ENCODE data around the gene PLXNC1.

The PLXNC1 gene

GRCh38 chr12:94266796-94267536 is 118.6 kb downstream of the PLXNC1 start:
- no peak for DNase-seq

DNA sequence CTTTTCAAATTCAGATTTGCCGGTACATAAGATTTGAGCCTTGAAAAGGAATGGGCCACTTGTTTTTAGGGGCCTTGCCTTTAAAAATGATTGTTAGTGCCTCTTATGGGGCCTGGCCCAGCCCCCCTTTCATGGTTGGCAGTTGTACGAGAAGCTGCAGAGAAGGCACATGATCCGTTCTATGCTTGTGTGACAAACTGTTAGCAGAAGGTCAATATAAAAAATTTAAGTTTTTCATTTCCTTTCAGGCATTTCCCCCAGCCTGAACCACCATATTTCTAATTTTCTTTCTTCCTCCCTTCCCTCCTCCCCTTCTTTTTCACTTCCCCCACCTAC is 119.1 kb downstream of the PLXNC1 start:
- no peak for DNase-seq

- no peak for DNase-seq
Observed at GRCh38 chr12:94267921-94268471, 119.6 kb downstream of the PLXNC1 start.

- DNase-seq: no peak
Observed at GRCh38 chr12:94269316-94269999, 121.1 kb downstream of the PLXNC1 start.

- DNase-seq: no peak
Observed at GRCh38 chr12:94271351-94271750, 123.0 kb downstream of the PLXNC1 start.

GRCh38 chr12:94272280-94272679 is 123.9 kb downstream of the PLXNC1 start:
- no peak for DNase-seq

DNA sequence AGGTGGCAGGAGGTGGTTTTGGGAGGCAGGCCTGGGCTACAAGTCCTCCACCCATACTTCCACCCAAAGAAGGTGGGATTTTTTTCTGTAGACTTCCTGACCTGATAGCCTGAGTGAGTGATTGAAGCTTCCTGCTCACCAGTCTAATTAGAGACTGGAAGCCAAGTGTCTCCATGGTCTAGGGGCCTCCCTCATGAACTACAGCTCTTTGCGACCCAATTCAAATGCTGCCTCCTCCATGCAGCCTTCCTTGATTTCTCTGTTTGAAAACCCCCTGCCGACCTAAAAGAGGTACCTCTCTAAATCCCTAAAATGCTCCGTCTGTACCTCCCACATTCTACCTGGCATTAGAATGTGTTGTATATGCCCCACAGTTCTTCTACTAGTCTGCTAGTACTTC is 124.9 kb downstream of the PLXNC1 start:
- DNase-seq: no peak

GRCh38 chr12:94276725-94277124 is 128.3 kb downstream of the PLXNC1 start:
- DNase-seq: no peak

DNA sequence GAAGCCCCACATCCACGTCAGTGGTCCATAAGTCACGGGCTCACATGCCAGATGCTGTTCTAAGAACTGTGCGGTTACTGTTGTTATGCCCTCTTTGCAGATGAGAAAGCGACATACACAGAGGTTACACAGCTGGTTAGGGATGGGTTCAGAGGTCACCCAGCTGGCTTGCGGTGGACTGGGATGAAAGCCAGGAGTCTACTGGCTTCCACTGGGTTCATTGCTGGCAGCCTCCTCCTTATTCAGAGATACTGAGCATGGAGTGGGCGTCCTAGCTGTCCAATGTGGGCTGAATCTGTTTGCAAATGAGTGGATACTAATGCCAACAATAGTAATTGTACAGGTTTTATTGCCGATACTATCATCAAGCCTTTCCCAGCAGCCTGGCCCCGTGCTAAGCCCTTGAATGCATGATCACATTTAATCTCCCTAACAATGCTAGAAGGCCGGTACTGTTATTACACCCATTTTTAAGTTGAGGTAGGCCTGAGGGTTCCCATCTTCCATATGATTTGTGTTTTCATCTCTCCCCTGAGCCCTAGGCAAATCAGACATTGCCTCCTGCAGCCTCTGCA is 129.1 kb downstream of the PLXNC1 start:
- DNase-seq: no peak

GRCh38 chr12:94280063-94280462 is 131.7 kb downstream of the PLXNC1 start:
- no peak for DNase-seq

DNA sequence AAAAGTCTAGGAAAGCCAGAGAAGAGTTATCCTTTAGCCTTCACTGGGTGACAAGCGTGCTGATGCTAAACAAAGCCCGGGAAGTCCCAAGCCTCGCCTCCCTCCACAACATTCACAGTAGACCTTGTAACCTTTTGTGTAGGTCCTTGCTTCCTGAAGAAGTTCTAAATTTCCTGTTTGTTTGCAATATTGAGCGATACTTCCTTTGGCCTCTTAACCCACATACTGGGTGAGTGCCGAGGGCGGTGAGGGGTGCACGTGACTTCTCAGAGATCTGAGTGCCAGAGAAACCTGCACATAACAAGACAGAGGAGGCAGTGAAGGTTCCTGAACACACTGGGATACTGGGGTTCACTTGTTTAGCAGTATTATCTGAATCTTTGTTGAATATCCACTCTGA is 134.3 kb downstream of the PLXNC1 start:
- DNase-seq: no peak

DNA sequence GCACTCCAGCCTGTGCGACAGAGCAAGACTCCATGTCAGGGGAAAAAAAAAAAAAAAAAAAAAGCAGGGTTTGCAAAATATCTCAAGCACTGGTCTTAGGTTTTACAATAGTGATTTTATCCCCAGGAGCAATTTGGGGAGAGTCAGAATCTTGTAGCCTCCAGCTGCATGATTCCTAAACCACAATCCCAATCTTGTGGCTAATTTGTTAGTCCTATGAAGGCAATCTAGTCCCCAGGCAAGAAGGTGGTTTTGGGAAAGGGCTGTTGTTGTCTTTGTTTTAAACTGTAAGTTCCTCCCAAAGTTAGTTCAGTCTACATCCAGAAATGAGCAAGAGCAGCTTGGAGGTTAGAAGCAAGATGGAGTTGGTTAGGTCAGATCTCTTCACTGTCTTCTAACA is 135.7 kb downstream of the PLXNC1 start:
- DNase-seq: no peak

- no peak for DNase-seq
Observed at GRCh38 chr12:94284859-94285258, 136.5 kb downstream of the PLXNC1 start.

DNA sequence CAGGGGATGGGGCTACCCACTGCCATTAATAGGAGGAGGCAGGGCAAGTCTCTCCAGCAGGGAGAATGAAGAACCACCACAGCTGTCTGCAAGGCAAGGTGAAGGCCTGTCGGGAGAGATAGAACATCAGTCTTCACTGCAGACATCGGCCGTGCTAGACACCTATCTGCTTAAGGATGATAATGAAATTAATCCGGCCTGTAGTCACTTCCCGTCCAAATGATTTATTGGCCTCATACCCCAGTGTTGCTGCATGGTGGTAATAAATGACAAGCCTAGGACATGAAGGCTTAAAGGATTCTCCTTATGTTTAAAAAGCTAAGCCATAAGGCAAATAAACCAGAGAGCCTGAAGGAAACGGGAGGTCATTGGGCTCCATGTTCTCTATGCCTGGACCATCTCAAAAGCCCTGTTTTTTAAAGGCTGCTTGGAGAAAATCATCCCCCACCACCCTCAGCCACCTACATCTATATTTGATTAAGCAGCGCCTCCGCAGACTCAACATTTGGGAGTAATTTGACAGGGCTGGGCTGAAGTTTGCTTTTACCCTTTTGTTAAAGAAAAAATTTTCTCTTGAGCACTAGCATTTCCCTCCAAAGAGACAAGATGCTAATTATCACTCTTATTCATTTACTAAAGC is 137.7 kb downstream of the PLXNC1 start:
- no peak for DNase-seq

DNA sequence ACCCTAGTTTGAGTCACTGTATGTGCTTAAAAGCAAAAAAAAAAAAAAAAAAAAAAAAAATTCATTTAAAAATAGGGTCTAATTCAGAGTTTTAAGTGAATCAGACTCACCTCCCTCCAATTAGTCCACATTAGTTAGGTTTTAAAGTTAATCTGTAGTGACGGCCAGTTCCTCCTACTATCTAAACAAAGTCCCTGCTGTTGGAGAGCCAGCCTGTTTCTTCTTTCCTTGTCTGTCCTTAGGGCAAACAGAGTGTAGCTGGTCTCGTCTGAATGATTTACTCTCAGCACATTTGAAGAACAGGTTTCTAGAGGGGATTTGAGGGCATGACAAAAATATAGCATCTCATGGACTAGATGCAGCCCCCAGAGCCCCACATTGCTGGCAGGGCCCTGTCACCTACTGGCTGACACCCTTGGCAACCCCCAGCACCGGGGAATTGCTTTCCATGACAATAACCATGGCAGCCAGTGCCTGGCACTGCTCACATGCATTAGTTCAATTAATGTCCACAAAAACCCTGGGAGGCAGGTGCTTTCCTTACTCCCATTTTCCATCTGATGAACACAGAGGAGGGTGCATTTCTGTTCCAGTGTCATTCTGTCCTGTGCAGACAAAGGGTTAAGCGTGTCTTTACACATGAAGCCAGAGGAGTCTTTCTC is 138.3 kb downstream of the PLXNC1 start:
- no peak for DNase-seq

DNA sequence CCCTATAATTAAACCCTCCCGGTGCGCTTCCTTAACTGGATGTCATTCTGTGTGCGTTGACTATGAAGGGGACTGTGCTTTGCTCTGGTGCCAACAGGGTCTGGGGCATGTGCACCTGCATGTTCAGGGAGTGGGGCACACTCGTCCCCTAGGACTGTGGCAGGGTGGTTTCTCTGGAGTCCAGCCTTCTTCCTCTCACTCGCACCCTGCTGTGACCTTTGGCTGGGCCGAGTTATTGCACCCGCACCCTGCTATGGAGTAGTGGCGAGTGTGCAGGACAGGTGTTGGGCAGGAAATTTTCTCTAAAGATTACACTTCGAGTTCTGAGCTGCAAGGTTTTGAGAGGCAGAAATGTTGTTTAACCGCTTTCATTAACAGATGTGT is 138.9 kb downstream of the PLXNC1 start:
- DNase-seq: no peak

DNA sequence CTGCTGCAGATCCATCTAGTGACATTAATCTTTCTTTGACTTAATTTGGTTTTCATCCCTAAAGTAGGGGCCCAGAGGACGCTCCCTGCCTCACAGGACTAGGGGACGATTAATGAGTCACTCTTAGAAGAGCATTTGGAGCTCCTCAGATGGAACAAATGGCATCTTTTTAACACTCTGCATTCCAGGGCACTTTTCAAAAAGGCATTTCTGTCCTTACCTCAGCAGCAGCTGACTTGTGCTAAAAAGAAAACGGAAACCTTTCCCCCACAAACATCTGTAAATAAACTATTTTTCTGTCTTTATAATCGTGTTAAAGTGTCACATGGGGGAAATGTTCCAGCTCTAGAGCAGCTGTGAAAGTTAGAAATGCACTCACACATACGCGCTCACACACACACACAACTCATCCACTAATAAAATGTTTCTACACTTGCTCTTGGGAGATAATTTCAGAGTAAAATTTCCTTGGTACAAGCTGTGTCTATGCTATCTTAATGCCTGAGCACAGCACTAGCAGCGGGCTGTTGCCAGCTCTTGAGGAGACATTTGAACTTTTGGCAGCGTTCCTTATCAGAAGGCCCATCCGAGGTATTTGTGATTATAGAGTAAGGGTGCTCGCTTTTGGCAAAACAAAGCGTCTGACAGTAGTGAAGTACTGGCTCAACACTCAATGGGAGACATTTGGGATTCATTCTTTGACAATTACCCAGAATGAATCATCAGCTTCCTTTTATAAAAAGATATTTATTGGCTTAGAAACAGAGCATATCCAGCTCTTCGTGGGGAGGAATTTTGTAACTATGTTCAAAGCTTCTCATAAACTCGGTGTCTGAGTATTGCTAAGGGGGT is 141.3 kb downstream of the PLXNC1 start:
- no peak for DNase-seq

DNA sequence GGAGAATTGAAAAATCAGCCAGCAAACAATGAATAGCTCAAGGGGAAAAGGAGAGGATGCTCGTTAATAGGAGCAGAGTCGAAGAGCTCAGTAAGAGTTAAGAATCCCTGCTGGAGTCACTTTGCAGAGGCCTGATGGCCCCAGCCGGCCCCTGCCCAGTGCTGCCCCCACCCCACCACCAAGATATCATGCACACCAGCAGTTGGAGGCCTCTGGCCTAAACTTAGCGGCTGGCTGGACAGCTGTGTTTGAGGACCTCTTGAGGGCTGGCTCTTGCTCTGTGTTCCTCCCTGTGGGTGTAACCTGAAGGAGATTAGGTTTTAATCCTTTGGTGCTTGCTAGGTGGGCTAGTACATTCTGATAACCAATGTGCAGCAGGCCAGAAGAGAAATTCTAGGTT is 142.0 kb downstream of the PLXNC1 start:
- DNase-seq: no peak

- no peak for DNase-seq
Observed at GRCh38 chr12:94297096-94297699, 148.8 kb downstream of the PLXNC1 start.

DNA sequence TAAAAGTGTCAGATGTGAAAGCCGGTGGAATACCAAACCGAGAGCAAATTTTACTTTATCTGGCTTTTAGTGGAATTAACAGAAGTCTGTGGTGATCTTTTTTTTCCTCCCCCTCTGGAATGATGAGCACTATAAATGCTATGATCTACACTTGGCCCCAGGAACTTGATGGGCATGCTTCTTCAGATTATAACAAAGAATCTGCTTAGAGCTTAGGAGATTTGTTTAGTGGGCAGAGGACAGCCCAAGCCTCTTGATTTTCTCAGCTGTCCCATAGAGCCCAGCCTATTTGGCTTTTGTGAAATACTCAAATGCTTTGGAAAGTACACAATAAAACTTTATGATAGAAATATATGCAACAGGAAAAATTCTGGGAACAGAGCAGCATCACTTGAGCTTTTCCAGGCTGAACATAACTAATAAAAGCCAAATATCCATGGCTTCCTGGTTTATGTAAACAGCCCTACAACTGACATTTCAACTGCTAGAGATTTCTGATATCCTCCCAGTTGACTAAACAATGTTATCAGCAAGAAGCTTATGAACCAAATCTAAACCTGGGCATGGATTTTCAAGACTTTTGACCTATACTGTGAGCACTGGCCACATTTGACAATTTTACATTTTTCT is 149.6 kb downstream of the PLXNC1 start:
- DNase-seq: no peak

GRCh38 chr12:94299846-94300245 is 151.5 kb downstream of the PLXNC1 start:
- no peak for DNase-seq

Measured in activated gamma-delta T cell (primary cell).